ENCODE data around the gene VPS13A.

GRCh38 chr9:77375956-77376532 is 198.7 kb downstream of the VPS13A start:
- TF ChIP-seq CTCF (IDR thresholded peaks at IDR 0.05) (no peak), POLR2A (IDR thresholded peaks at IDR 0.05) (no peak)
